Panc1 (cell line): ENCODE data around the gene NOX5. TPM values are rescaled to one million over a fixed set of nuclear protein-coding genes. Genes with fewer than 3 reads are reported as not detected.

Experiments
- ATAC-seq: fragments of 200-7000 bp; cut with Tn5 transposase; 2 replicates; pipeline ENCODE4 v1.9.1; 2020; ENCODE audit warnings: mild to moderate bottlenecking, moderate library complexity
- BruUV-seq: library from RNA; stranded (reverse); fragments of 400-500 nt; replicated peaks from 2 replicates; lab custom pipeline; 2021; lab: Mats Ljungman, UMichigan
- CTCF ChIA-PET: fragments of 300-600 bp; sonication (Branson Sonifier 250); formaldehyde crosslinking; loops from one replicate; lab custom pipeline; 2022; ENCODE audit warnings: antibody characterized with exemption; lab: Charles Lee
- POLR2A ChIA-PET: fragments of 300-600 bp; sonication (Branson Sonifier 250); formaldehyde crosslinking; loops from one replicate; lab custom pipeline; 2022; ENCODE audit warnings: antibody characterized with exemption; lab: Charles Lee
- DNase-seq: peaks from one replicate; pipeline ENCODE4 v3.0.0-alpha.2; 2010; ENCODE audit warnings: low read depth, low spot score
- H3K27ac ChIP-seq: 2 replicates; pipeline ENCODE4 v1.5.1; 2011; ENCODE audit warnings: mild to moderate bottlenecking, low read length, inconsistent platforms
- H3K27me3 ChIP-seq: fragments of 200-500 bp; sonication (Bioruptor generic); 2 replicates; pipeline ENCODE4 v1.6.0; 2014; ENCODE audit warnings: low read length, inconsistent platforms; ENCODE audit not compliant: control insufficient read depth, insufficient read depth
- H3K36me3 ChIP-seq: fragments of 200-500 bp; sonication (Bioruptor generic); 2 replicates; pipeline ENCODE4 v1.5.1; 2014; ENCODE audit warnings: inconsistent platforms, mild to moderate bottlenecking, low read length, moderate library complexity; ENCODE audit not compliant: control insufficient read depth, insufficient read depth
- H3K4me1 ChIP-seq: 2 replicates; pipeline ENCODE4 v1.5.1; 2011; ENCODE audit warnings: inconsistent platforms, mild to moderate bottlenecking, low read length, moderate library complexity; ENCODE audit not compliant: control insufficient read depth, insufficient read depth
- H3K4me3 ChIP-seq, 2 experiments: 2 replicates each; pipeline ENCODE4 v1.5.1; 2011 to 2012; ENCODE audit warnings: low read depth in 2 of 2, low read length in 2 of 2, mild to moderate bottlenecking in 2 of 2, inconsistent platforms in 1 of 2, moderate library complexity in 1 of 2
- H3K9me3 ChIP-seq: fragments of 200-500 bp; sonication (Bioruptor generic); 2 replicates; pipeline ENCODE4 v1.5.1; 2014; ENCODE audit warnings: low read depth, mild to moderate bottlenecking, inconsistent platforms, low read length, moderate library complexity; ENCODE audit not compliant: control insufficient read depth, insufficient read depth
- POLR2AphosphoS5 ChIP-seq: IDR thresholded peaks from 2 replicates; pipeline ENCODE4 v1.6.1; 2012; ENCODE audit warnings: mild to moderate bottlenecking, low read depth, low read length, moderate library complexity
- SIN3A ChIP-seq: IDR thresholded peaks from 2 replicates; pipeline ENCODE4 v1.6.1; 2012; ENCODE audit warnings: low read depth, mild to moderate bottlenecking, low read length, moderate library complexity, borderline replicate concordance; ENCODE audit not compliant: insufficient read depth
- TCF7L2 ChIP-seq: IDR thresholded peaks from 2 replicates; pipeline ENCODE4 v1.6.1; 2011; ENCODE audit warnings: mild to moderate bottlenecking, low read depth, low read length, inconsistent platforms
- in situ Hi-C: cut with HindIII; loops from 2 replicates; pipeline ENCODE4 v1.10.0; 2016; ENCODE audit warnings: low sequenced_read_pairs, low pct_unique_long_range_greater_than_20kb
- intact Hi-C: fragments of 100-400 bp; cut with micrococcal nuclease; formaldehyde crosslinking; loops from one replicate; pipeline ENCODE4 v1.10.0; 2022; ENCODE audit not compliant: unreplicated experiment
- total RNA-seq: library from RNA; stranded (reverse); gene quantifications from one replicate; pipeline ENCODE4 v1.2.1, GENCODE V29; 2021; ENCODE audit not compliant: unreplicated experiment
- TF ChIP-seq, protein P1 (sequence below), 2 experiments: IDR thresholded peaks; 2 replicates each; pipeline ENCODE4 v1.6.1; 2011 to 2012; ENCODE audit warnings: low read depth in 2 of 2, control low read depth in 1 of 2, low read length in 1 of 2, mild to moderate bottlenecking in 1 of 2, moderate library complexity in 1 of 2; ENCODE audit not compliant: insufficient read depth in 1 of 2
- TF ChIP-seq, protein P2 (sequence below): fragments of 450-650 bp; IDR thresholded peaks from 2 replicates; pipeline ENCODE4 v1.5.1; 2017; ENCODE audit warnings: mild to moderate bottlenecking

NOX5 gene
- total RNA-seq, 1 experiment from 2014 or later: 0.26 TPM

DNA sequence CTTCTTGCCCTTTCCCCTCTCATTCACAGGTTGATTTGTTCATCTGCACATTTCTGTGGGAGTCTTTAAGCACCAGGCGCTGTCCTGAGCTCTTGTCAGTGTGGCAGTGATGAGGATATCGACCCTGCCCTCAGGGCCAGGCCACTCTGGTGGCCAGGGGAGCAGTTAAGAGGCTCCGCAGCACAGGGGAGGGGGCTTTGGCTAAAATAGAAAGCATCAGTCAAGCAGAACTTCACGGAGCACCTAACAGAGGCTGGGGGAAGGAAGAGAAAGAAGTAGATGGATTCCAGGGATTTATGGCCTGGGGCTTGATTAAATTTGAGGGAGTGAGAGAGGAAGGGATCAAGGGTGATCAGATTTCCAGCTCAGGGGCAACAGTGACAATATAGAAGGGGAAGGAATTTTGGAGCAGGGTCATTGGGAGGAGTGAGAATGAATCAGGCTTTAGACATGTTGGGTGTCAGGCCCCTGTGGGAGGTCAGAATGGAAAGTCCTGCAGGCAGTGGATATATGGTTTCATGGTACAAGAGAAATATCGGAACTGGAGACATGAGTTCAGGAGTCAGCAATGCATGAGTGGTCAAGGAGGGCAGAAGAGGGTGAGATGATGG lies 73.0 kb downstream of the NOX5 start:
- Histone ChIP-seq H3K4me1 (0 out of 2 replicates have a peak, but pooled peaks cover 3% of the 10 kb centered on the region), H3K9me3 (no peaks in the 10 kb centered on the region), H3K27ac (no peak overlapping the region), H3K36me3 (no peaks in the 10 kb centered on the region), H3K27me3 (peaks cover 9% of the 10 kb centered on the region), H3K4me3 (no peak overlapping the region)
- no peak for ATAC-seq
- TF ChIP-seq SIN3A (no peak), TCF7L2 (no peak), POLR2AphosphoS5 (no peak)
- TF ChIP-seq, protein P1, sequence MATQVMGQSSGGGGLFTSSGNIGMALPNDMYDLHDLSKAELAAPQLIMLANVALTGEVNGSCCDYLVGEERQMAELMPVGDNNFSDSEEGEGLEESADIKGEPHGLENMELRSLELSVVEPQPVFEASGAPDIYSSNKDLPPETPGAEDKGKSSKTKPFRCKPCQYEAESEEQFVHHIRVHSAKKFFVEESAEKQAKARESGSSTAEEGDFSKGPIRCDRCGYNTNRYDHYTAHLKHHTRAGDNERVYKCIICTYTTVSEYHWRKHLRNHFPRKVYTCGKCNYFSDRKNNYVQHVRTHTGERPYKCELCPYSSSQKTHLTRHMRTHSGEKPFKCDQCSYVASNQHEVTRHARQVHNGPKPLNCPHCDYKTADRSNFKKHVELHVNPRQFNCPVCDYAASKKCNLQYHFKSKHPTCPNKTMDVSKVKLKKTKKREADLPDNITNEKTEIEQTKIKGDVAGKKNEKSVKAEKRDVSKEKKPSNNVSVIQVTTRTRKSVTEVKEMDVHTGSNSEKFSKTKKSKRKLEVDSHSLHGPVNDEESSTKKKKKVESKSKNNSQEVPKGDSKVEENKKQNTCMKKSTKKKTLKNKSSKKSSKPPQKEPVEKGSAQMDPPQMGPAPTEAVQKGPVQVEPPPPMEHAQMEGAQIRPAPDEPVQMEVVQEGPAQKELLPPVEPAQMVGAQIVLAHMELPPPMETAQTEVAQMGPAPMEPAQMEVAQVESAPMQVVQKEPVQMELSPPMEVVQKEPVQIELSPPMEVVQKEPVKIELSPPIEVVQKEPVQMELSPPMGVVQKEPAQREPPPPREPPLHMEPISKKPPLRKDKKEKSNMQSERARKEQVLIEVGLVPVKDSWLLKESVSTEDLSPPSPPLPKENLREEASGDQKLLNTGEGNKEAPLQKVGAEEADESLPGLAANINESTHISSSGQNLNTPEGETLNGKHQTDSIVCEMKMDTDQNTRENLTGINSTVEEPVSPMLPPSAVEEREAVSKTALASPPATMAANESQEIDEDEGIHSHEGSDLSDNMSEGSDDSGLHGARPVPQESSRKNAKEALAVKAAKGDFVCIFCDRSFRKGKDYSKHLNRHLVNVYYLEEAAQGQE (IDR thresholded peaks at IDR 0.05; ENCODE audit: insufficient read depth in 1 of 2, low read depth in 2 of 2, low read length in 1 of 2): no peak
- TF ChIP-seq, protein P2, sequence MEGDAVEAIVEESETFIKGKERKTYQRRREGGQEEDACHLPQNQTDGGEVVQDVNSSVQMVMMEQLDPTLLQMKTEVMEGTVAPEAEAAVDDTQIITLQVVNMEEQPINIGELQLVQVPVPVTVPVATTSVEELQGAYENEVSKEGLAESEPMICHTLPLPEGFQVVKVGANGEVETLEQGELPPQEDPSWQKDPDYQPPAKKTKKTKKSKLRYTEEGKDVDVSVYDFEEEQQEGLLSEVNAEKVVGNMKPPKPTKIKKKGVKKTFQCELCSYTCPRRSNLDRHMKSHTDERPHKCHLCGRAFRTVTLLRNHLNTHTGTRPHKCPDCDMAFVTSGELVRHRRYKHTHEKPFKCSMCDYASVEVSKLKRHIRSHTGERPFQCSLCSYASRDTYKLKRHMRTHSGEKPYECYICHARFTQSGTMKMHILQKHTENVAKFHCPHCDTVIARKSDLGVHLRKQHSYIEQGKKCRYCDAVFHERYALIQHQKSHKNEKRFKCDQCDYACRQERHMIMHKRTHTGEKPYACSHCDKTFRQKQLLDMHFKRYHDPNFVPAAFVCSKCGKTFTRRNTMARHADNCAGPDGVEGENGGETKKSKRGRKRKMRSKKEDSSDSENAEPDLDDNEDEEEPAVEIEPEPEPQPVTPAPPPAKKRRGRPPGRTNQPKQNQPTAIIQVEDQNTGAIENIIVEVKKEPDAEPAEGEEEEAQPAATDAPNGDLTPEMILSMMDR: no peak
- in situ Hi-C loops (no loop called here), intact Hi-C loops (no loop called here)
- CTCF ChIA-PET: no interaction called here
- BruUV-seq: no TSS peak
- POLR2A ChIA-PET: no interaction called here
- DNase-seq: no peak

DNA sequence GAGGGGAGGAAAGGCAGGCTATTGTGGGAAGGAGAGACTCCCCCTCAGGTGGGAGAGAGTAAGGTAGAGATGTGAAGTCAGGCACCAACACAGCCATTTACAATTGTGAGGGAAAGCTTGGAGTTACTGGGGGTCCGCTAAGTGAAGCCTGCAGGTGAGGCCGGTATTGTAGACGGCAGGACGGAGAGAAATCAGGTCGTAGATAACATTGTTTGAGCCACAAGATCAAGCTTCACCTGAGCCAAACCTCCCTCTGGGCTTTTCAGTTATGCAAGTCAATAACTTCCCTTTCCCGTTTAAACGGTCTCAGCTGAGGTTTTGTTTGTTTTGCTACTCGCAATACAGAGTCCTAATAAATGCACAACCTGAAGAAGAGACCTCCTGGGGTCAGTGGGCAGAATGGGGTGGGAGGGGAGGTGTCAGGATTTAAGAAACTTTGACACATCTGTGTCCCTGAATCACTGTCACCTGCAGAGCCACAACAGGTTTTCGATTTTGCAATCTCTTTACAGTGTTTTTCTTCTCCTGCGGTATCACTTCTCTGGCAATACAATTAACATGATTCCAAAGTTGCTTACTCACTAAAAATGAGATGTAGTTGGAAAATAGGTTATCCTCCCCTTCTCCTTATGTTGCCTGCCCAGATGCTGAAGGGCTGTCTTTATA lies 73.9 kb downstream of the NOX5 start:
- no TSS peak for BruUV-seq
- H3K27ac ChIP-seq: no peak overlapping the region
- in situ Hi-C loops: no loop called here

More for the DNA sequence above, 73.9 kb downstream of the NOX5 start:
- CTCF ChIA-PET: no interaction called here
- no peaks in the 10 kb centered on the region for H3K36me3 ChIP-seq
- no peak overlapping the region for H3K4me3 ChIP-seq
- no peak for TF ChIP-seq POLR2AphosphoS5
- TF ChIP-seq SIN3A: no peak
- TF ChIP-seq, protein P1 (IDR thresholded peaks at IDR 0.05; ENCODE audit: insufficient read depth in 1 of 2, low read depth in 2 of 2, low read length in 1 of 2): no peak
- TF ChIP-seq, protein P2: no peak
- no peak for TF ChIP-seq TCF7L2
- H3K27me3 ChIP-seq: peaks cover 9% of the 10 kb centered on the region
- H3K4me1 ChIP-seq: 0 out of 2 replicates have a peak, but pooled peaks cover 3% of the 10 kb centered on the region
- ATAC-seq (no peak), DNase-seq (no peak)
- H3K9me3 ChIP-seq: no peaks in the 10 kb centered on the region
- POLR2A ChIA-PET: no interaction called here
- intact Hi-C loops: no loop called here
